ENCODE measurements around the gene TST. TPM values are rescaled to one million over a fixed set of nuclear protein-coding genes. Genes with fewer than 3 reads are reported as not detected.

TST gene
- total RNA-seq, 1 experiment from 2014 or later: 44.9 TPM

DNA sequence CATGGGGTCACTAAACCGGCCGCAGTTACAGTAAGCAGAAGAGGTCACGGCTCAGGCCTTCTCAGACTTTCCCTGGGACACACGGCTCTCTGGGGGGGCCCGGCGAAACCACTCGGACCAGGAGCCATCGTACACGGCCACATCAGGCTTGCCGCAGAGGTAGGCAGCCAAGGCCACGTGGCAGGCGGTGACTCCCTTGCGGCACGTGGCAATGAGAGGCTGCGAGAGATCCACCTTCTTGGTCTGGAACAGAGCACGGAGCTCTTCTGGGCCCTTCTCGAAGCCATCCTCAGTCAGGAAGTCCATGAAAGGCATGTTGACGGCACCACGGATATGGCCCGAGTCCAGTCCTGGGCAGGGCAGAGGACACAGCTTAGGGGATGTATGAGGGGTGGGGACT, 8.3 kb downstream of the TST start:
- H3K27me3 Mint-ChIP-seq (ENCODE audit: insufficient read depth, unreplicated experiment): peaks cover 2% of the 10 kb centered on the region
- H3K27me3 ChIP-seq (replicated peaks; ENCODE audit: control insufficient read depth, insufficient read depth, low read length): no peaks in the 10 kb centered on the region; the same call in 1 of the 2 replicates
- TF ChIP-seq, protein P1, sequence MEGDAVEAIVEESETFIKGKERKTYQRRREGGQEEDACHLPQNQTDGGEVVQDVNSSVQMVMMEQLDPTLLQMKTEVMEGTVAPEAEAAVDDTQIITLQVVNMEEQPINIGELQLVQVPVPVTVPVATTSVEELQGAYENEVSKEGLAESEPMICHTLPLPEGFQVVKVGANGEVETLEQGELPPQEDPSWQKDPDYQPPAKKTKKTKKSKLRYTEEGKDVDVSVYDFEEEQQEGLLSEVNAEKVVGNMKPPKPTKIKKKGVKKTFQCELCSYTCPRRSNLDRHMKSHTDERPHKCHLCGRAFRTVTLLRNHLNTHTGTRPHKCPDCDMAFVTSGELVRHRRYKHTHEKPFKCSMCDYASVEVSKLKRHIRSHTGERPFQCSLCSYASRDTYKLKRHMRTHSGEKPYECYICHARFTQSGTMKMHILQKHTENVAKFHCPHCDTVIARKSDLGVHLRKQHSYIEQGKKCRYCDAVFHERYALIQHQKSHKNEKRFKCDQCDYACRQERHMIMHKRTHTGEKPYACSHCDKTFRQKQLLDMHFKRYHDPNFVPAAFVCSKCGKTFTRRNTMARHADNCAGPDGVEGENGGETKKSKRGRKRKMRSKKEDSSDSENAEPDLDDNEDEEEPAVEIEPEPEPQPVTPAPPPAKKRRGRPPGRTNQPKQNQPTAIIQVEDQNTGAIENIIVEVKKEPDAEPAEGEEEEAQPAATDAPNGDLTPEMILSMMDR (IDR thresholded peaks at IDR 0.05; ENCODE audit: insufficient read depth in 1 of 2, low read depth in 1 of 2, low read length in 1 of 2, severe bottlenecking in 1 of 2, unreplicated experiment in 1 of 2): no peak
- H3K9me3 Mint-ChIP-seq (ENCODE audit: unreplicated experiment): no peaks in the 10 kb centered on the region
- H3K4me1 ChIP-seq: 0 out of 2 replicates have a peak, but pooled peaks cover 4% of the 10 kb centered on the region
- H3K4me3 Mint-ChIP-seq (ENCODE audit: unreplicated experiment): no peak overlapping the region
- H3K9me3 ChIP-seq: no peaks in the 10 kb centered on the region
- intact Hi-C loops (cut with micrococcal nuclease; ENCODE audit: unreplicated experiment): no loop called here
- CTCF ChIA-PET: no interaction called here
- BruUV-seq (replicated peaks): no TSS peak
- peaks cover 4% of the 10 kb centered on the region for H3K4me1 Mint-ChIP-seq (ENCODE audit: low read depth, unreplicated experiment)
- H3K27ac Mint-ChIP-seq (ENCODE audit: unreplicated experiment): no peak overlapping the region
- no peak for DNase-seq
- H3K36me3 Mint-ChIP-seq (ENCODE audit: insufficient read depth, unreplicated experiment): peaks cover 13% of the 10 kb centered on the region
- no peaks in the 10 kb centered on the region for H3K36me3 ChIP-seq (ENCODE audit: control insufficient read depth, insufficient read depth, low read length)
- no peak overlapping the region for H3K4me3 ChIP-seq (ENCODE audit: low read depth, low read length)
- POLR2A ChIA-PET: interaction anchor here (0.5 to 0.8 kb wide), 3 partner anchors 30 to 444 kb away, joined by 3 to 17 read pairs (median 4); no protein-coding TSS in a partner anchor

DNA sequence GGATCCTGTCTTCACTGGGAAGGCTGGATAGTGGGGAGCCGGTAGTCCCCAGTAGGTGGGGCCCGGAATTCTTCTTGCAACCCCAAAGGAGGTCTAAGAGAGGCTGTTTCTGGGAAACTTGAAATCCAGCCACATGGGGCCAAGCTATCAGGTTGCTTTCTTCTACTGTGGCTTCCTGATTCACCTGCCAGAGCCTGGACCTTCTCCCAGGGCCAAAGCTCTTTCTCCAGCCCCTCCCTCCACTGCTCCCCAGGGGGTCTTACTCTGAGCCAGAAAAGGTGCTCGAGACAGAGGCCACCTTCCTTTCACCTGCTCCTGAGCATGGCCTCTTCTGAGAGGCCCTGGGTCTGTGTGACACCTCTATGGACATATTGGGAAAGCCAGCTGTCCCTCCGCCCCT, 9.1 kb downstream of the TST start:
- DNase-seq: no peak
- Mint-ChIP-seq H3K4me3 (ENCODE audit: unreplicated experiment) (no peak overlapping the region), H3K27me3 (ENCODE audit: insufficient read depth, unreplicated experiment) (peaks cover 2% of the 10 kb centered on the region), H3K9me3 (ENCODE audit: unreplicated experiment) (no peaks in the 10 kb centered on the region), H3K4me1 (ENCODE audit: low read depth, unreplicated experiment) (peaks cover 7% of the 10 kb centered on the region), H3K27ac (ENCODE audit: unreplicated experiment) (no peak overlapping the region), H3K36me3 (ENCODE audit: insufficient read depth, unreplicated experiment) (peaks cover 9% of the 10 kb centered on the region)
- CTCF ChIA-PET: no interaction called here
- Histone ChIP-seq H3K27me3 (replicated peaks; ENCODE audit: control insufficient read depth, insufficient read depth, low read length) (no peaks in the 10 kb centered on the region), H3K9me3 (no peaks in the 10 kb centered on the region), H3K4me1 (0 out of 2 replicates have a peak, but pooled peaks cover under 1% of the 10 kb centered on the region), H3K36me3 (ENCODE audit: control insufficient read depth, insufficient read depth, low read length) (no peaks in the 10 kb centered on the region), H3K4me3 (ENCODE audit: low read depth, low read length) (no peak overlapping the region)
- POLR2A ChIA-PET: no interaction called here
- no TSS peak for BruUV-seq (replicated peaks)
- TF ChIP-seq, protein P1 (IDR thresholded peaks at IDR 0.05; ENCODE audit: insufficient read depth in 1 of 2, low read depth in 1 of 2, low read length in 1 of 2, severe bottlenecking in 1 of 2, unreplicated experiment in 1 of 2): no peak
- intact Hi-C loops (cut with micrococcal nuclease; ENCODE audit: unreplicated experiment): no loop called here

DNA sequence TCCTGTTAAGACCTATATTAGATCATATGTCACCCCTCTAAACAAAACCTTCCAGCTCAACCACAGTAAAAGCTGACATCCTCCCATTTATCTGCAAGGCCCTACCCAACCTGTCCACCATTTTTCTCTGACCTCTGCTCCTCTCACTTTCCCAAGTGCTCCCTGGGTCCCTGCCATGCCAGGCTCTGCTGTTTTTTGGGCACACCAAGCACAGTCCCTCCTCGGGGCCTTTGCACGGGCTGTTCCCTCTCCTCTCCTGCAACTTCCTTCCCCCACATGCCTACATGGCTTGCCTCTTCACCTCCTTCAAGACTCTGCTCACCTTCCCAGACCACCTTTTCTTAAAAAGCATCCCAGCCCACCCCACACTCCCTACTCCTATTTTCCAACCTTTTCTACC, 9.8 kb downstream of the TST start:
- no peak for DNase-seq
- peaks cover 2% of the 10 kb centered on the region for H3K27me3 Mint-ChIP-seq (ENCODE audit: insufficient read depth, unreplicated experiment)
- Histone ChIP-seq H3K27me3 (replicated peaks; ENCODE audit: control insufficient read depth, insufficient read depth, low read length) (no peaks in the 10 kb centered on the region), H3K4me1 (no peaks in the 10 kb centered on the region), H3K4me3 (ENCODE audit: low read depth, low read length) (no peak overlapping the region), H3K36me3 (ENCODE audit: control insufficient read depth, insufficient read depth, low read length) (no peaks in the 10 kb centered on the region), H3K9me3 (no peaks in the 10 kb centered on the region)
- no peaks in the 10 kb centered on the region for H3K9me3 Mint-ChIP-seq (ENCODE audit: unreplicated experiment)
- H3K27ac Mint-ChIP-seq (ENCODE audit: unreplicated experiment): no peak overlapping the region
- peaks cover 7% of the 10 kb centered on the region for H3K36me3 Mint-ChIP-seq (ENCODE audit: insufficient read depth, unreplicated experiment)
- intact Hi-C loops (cut with micrococcal nuclease; ENCODE audit: unreplicated experiment): no loop called here
- POLR2A ChIA-PET: no interaction called here
- no peak overlapping the region for H3K4me3 Mint-ChIP-seq (ENCODE audit: unreplicated experiment)
- peaks cover 7% of the 10 kb centered on the region for H3K4me1 Mint-ChIP-seq (ENCODE audit: low read depth, unreplicated experiment)
- CTCF ChIA-PET: no interaction called here
- BruUV-seq (replicated peaks): no TSS peak
- TF ChIP-seq, protein P1 (IDR thresholded peaks at IDR 0.05; ENCODE audit: insufficient read depth in 1 of 2, low read depth in 1 of 2, low read length in 1 of 2, severe bottlenecking in 1 of 2, unreplicated experiment in 1 of 2): no peak
